Erythroblast (primary cell): ENCODE measurements around the gene CILP2.

Source experiments
- GATA1 ChIP-seq: IDR thresholded peaks from 2 replicates; pipeline ENCODE4 v1.6.1; 2011; ENCODE audit warnings: low read depth, mild to moderate bottlenecking, control low read depth, low read length, moderate library complexity
- POLR2A ChIP-seq: IDR thresholded peaks from 2 replicates; pipeline ENCODE4 v1.6.1; 2011; ENCODE audit warnings: mild to moderate bottlenecking, low read length

DNA sequence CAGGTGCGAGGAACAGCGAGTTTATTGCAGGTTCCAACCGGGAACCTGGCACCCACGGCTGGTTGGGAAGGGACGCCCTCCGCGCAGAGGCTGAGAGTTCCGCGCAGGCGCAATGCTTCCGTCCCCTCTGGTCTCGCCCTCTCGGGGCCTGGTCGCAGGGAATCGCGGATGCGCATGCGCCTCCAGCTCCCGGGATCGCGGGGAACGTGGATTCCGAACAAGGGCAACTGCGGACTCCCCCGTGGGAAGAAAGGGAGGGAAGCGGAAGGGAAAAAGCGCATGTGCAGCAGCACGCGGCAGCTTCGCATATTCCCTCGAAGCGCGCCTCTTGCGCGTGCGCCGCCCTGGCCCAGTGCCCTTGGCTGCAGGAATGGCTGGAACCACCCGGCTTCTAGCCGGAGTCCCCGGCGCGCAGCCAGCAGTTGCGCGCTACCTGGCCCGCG lies 23.8 kb upstream of the CILP2 start:
- TF ChIP-seq POLR2A (no peak), GATA1 (no peak)
